Upper lobe of right lung (tissue), 1 donor: Measurements from ENCODE around the gene TNK2. TPM values are rescaled to one million over a fixed set of nuclear protein-coding genes. Genes with fewer than 3 reads are reported as not detected.

Source experiments
- ATAC-seq: fragments of 200-7000 bp; cut with Tn5 transposase; one replicate; pipeline ENCODE4 v1.9.1; 2020; ENCODE audit warnings: mild to moderate bottlenecking, moderate library complexity
- DNase-seq: peaks from one replicate; pipeline ENCODE4 v3.0.0-alpha.2; 2020
- H3K27ac ChIP-seq: fragments of 200-600 bp; one replicate; pipeline ENCODE4 v1.8.0; 2022
- H3K27me3 ChIP-seq: fragments of 200-600 bp; one replicate; pipeline ENCODE4 v1.8.0; 2022; ENCODE audit warnings: mild to moderate bottlenecking
- H3K36me3 ChIP-seq: fragments of 200-600 bp; one replicate; pipeline ENCODE4 v1.8.0; 2022
- H3K4me1 ChIP-seq: fragments of 200-600 bp; one replicate; pipeline ENCODE4 v1.8.0; 2022
- H3K4me3 ChIP-seq: fragments of 200-600 bp; one replicate; pipeline ENCODE4 v1.8.0; 2022; ENCODE audit warnings: mild to moderate bottlenecking
- H3K9me3 ChIP-seq: fragments of 200-600 bp; one replicate; pipeline ENCODE4 v1.8.0; 2022
- CTCF ChIP-seq: fragments of 200-600 bp; IDR thresholded peaks from one replicate; pipeline ENCODE4 v1.8.0; 2022; ENCODE audit warnings: antibody characterized with exemption
- intact Hi-C: fragments of 100-400 bp; cut with DNase I; formaldehyde crosslinking; loops from one replicate; pipeline ENCODE4 v1.11.0; 2022
- total RNA-seq: library from RNA; stranded (reverse); fragmentation: NEBNext Ultra II Directional; extraction: Animal tissue kit (Norgen Biotek cat#: 25700); gene quantifications from one replicate; pipeline ENCODE4 v1.2.1, GENCODE V29; 2021
- donor health status: DM: no; HTN: yes; CAD: no; lungs with severe emphysema.

The TNK2 gene
- total RNA-seq, 1 donor from 2014 or later = 58.8 TPM

DNA sequence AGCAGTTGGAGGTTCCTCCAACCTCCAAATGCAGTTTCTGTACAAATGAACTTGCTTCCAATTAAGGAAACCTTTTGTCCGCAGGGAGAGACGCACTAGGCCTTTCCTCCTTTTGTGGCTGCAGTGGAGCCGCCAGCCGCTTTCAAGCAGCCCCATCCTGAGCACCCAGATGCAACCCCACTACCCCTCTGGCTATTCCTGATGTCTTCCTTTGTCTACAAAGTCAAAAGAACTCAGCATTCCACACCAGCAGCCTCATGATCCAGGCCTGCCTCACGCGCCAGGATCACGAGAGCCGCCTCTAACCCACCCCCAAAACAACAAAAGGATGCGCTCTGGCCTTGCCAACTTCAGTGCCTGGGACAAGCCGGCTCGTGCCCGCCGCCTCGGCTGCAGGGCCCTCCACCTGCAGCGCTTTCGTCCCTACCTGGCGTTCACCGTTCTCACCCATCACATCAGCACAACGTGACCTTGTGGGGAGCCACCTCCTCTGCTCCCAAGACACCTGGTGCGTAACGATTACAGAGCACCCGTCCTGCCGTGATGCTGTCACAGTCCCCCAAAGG lies 48.4 kb downstream of the TNK2 start:
- H3K4me1 ChIP-seq = no peaks in the 10 kb centered on the region
- no peaks in the 10 kb centered on the region for H3K36me3 ChIP-seq
- H3K27ac ChIP-seq = no peak overlapping the region
- H3K27me3 ChIP-seq = no peaks in the 10 kb centered on the region
- ATAC-seq = no peak
- intact Hi-C loops = loop anchor here (10.0 kb wide), 1 partner anchor 55 kb away; no protein-coding TSS in a partner anchor
- TF ChIP-seq CTCF = no peak
- H3K4me3 ChIP-seq = no peak overlapping the region
- no peak for DNase-seq
- no peaks in the 10 kb centered on the region for H3K9me3 ChIP-seq

DNA sequence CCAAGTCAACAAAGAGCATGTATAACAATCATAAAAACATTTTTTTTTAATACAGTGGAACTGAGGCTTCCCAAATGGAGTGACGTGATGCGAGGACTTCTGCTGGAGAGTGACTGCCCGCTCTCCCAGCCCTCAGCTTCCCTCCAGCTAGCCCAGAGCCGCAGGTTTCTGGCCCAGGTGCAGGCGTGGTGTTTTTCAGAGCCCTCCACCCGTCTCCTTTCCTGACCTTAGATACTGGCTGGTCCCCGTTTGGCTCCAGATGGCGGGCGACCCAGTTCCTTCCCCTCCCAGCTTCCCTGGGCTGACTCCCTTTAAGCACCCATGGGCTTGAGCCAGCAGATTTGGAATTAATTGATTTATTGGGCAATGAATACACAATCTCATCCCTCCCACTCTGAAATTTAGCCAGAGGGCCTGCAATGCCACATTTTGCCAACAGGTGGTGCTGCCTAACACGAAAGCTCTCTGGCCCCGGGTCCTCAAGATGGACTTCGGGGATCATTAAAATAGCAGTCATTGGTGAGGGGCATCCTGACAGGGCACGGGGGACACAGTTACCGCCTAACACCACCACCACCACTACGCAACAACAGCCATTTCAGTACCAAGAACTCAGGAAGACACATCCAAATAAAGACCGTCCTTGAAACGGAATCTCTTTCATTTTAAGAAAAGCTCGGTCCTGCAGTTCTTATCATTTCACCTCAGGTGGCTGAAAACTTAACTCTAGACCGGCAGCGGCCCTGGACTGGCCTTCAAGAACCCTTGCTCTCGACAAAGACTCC lies 49.1 kb downstream of the TNK2 start:
- Histone ChIP-seq H3K27me3 (no peaks in the 10 kb centered on the region), H3K9me3 (no peaks in the 10 kb centered on the region), H3K36me3 (no peaks in the 10 kb centered on the region), H3K27ac (no peak overlapping the region), H3K4me1 (peaks cover 3% of the 10 kb centered on the region), H3K4me3 (no peak overlapping the region)
- intact Hi-C loops = no loop called here
- ATAC-seq (peak; percentile 64), DNase-seq (peak; percentile 77)
- TF ChIP-seq CTCF = peak; percentile 99

DNA sequence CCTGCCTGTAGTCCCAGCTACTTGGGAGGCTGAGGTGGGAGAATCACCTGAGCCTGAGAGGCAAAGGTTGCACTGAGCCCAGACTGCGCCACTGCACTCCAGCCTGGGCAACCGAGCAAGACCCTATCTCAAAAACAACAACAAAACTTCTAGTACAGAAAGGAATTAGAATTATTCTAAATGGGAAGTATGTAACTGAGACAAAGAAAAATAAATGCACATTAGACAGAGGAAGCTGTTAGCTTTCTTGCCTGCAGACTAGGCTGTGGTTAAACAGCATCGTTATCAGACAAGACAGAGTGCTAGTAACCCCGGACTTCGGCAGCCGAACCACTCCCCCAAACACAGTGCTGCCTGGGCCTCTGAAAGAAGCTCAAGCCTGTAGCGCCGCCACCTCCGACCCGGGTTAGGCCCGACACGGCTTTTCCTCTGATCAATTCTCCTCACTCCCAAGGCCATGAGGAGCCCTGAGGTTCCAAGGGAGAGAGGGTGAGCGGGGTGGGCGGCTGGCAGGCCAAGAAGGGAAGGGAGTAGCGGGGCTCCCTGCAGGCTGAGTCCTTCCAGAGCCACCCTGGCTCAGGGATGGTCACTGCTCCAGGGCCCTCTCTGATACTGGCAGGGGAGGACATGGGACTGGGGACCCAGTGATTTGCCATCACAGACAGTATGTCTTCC lies 51.8 kb downstream of the TNK2 start:
- Histone ChIP-seq H3K27ac (no peak overlapping the region), H3K4me3 (no peak overlapping the region), H3K36me3 (no peaks in the 10 kb centered on the region), H3K27me3 (no peaks in the 10 kb centered on the region), H3K9me3 (no peaks in the 10 kb centered on the region), H3K4me1 (peaks cover 3% of the 10 kb centered on the region)
- intact Hi-C loops = no loop called here
- ATAC-seq = no peak
- no peak for TF ChIP-seq CTCF
- DNase-seq = no peak

DNA sequence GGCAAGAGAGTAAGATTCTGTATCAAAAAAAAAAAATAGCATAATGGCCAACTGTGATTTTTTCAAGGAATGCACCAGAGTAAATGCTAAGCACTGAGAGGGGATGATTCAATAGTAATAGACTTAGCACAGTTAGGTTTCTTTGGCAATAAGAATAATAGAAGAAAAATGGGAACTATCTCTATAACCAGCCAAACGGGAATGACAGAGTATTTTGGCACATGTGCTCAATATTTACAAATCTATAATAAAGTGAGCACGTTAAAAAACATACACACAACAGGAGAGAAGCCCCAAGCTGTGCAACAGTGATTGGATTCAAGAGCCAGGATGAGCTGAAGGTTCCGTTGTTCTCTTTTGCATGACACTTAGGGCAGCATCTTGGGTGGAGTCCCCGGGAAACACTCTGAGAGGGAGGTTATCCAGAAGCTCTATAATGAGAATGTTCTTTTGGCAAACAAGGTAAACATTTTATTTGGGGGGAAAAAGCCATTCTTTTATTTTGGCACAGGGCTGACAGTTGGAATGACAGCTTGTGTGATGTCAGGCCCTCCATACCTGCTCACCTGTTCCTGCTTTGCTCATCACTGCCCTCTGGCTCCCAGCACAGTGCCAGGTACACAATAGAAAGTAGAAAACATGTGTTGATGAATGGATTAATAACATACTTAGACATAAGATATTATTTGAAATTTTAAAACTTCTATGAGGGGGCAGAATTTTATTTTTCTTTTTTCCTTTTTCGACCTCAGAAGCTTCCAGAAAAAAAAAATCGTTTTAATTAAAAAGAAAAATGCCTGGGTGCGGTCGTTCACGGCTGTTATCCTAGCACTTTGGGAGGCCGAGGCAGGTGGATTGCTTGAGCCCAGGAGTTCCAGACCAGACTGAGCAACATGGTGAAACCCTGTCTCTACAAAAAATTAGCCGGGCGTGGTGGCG lies 52.6 kb downstream of the TNK2 start:
- H3K9me3 ChIP-seq = no peaks in the 10 kb centered on the region
- H3K36me3 ChIP-seq = no peaks in the 10 kb centered on the region
- ATAC-seq (no peak), DNase-seq (no peak)
- no peak overlapping the region for H3K27ac ChIP-seq
- no peak overlapping the region for H3K4me3 ChIP-seq
- no peak for TF ChIP-seq CTCF
- intact Hi-C loops = no loop called here
- no peaks in the 10 kb centered on the region for H3K27me3 ChIP-seq
- peaks cover 3% of the 10 kb centered on the region for H3K4me1 ChIP-seq

GRCh38 chr3:195854628-195855294 lies 53.6 kb downstream of the TNK2 start:
- Histone ChIP-seq H3K27ac (no peak overlapping the region), H3K27me3 (no peaks in the 10 kb centered on the region), H3K4me3 (no peak overlapping the region), H3K36me3 (no peaks in the 10 kb centered on the region), H3K4me1 (peaks cover 3% of the 10 kb centered on the region), H3K9me3 (no peaks in the 10 kb centered on the region)
- peak; percentile 49 for ATAC-seq
- TF ChIP-seq CTCF = no peak
- peak; percentile 66 for DNase-seq
- intact Hi-C loops = no loop called here
